GM21576 (cell line): ENCODE measurements around the gene ACTRT1.

Source experiments
- ATAC-seq: cut with Tn5 transposase; IDR thresholded peaks from one replicate; pipeline ENCODE4 v1.9.1; 2021; ENCODE audit warnings: mild to moderate bottlenecking, moderate library complexity; ENCODE audit not compliant: unreplicated experiment

Gene ACTRT1

DNA sequence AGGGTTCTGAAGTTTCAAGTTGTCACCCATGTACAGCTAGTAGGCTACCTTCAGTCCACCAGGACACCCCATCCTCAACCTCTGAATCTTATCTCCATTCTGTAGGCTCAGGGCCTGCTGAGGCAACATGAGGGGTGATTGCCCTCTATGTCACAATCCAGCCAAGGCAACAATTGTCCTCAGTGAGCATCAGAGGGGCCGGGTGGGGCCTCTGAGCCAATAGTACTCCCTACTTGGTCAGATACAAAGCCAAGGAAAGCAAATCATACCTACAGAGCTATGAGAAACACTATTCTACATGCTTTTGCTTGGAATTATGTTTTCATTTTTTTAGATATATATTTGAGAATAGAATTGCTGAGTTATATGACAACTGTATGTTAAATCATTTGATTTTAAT lies at the start of gene ACTRT1:
Gene ACTRT1, minus strand, starts transcription at position 101 of the 400 bp plus-strand sequence. CDS start 197 bp downstream, outside the sequence.
- ATAC-seq, result no peak

DNA sequence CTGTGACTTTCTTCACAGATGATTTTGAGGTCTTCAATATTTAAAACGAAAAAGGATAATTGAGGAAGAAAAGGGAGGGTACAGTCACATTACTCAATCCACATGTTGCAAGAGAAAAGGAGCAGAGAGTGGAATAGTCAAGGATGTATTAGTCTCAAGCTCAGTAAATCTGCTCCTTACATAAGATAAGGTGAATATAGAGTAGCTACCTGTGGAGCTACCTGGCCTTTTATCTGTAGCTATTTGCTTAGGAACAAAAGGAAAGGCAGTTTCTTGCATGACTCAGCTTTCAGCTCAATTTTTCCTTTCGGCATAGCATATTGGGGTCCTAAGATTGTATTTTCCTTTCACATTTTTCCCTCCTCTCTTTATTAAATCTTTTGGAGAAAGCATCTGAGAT lies 26.3 kb upstream of the ACTRT1 start:
- no peak for ATAC-seq

DNA sequence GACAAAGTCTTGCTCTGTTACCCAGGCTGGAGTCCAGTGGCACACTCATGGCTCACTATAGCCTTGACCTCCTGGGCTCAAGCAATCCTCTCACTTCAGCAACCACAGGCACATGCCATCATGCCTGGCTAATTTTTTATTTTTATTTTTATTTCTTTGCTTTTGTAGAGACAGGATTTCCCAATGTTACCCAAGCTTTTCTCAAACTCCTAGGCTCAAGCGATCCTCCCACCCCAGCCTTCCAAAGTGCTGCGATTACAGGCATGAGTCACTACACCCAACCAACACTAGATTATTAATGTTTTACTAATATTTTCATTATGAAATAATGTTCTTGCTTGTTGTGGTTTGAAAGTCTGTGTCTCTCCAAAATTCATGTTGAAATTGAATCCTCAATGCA lies 5.2 kb upstream of the ACTRT1 start:
- ATAC-seq, result no peak

DNA sequence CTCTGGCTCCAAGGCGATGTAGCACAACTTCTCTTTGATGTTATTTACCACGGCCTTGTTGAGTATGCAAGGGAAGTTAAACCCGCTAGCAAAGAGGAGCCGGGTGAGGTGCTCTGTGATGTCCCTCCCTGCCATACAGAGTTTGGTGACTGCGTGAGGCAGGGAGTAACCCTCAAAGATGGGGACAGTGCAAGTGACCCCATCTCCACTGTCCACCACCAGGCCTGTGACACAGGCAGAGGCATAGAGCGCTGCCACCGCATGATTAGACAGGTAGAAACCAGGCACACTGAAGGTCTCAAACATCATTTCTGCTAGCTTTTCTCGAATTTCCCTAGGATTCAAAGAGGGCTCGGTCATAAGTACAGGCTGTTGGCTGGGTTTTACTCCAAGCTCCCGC lies 677 bp downstream of the ACTRT1 start:
- ATAC-seq, result no peak

DNA sequence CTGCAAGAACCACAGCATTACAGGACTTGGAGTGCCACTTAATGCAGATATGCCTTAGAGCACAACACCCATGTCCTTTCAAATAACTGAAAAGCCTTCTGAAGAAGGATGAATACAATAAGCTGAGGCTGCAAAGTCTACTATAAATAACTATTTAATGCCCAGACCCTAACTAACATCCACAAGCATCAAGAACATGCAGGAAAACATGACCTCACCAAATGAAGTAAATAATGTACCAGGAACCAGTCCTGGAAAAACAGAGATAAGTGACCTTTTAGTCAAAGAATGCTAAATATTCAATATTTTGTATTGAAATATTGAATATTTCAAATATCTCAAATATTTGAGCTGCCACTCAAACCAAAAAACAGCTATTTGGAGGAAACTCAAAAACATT lies 16.9 kb downstream of the ACTRT1 start:
- no peak for ATAC-seq

DNA sequence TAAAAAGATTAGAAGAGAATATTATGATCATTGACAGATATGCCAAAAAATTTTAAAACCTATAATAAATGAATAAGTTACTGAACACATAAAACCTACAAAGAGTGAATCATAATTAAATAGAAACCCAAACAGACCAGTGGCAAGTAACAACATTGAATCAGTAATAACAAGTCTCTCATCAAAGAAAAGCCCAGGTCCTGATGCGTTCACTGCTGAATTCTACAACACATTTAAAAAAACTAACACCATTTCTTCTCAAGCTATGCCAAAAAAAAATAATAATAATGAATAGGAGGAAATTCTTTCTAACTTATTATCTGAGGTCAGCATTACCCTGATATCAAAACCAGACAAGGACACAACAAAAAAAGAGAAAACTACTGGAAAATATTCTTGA lies 30.6 kb downstream of the ACTRT1 start:
- ATAC-seq, result no peak

DNA sequence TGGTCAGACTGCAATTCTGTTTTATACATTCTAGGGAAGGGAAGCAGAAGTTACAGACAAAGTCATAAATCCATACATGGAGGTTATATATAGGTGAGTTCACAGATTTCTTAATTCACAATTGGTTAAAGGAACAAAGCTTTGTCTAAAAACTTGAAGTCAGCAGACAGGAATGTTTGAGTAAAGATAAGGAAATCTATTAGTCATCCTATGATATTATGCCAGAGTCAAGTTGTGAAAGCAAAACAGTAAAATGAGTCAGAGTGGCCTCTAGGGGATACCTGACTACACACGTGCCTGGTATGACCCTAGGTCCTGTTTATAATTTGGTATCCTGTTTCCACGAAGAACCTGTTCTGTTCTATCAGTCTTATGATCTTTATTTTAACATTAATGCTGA lies 31.5 kb downstream of the ACTRT1 start:
- ATAC-seq, result no peak

DNA sequence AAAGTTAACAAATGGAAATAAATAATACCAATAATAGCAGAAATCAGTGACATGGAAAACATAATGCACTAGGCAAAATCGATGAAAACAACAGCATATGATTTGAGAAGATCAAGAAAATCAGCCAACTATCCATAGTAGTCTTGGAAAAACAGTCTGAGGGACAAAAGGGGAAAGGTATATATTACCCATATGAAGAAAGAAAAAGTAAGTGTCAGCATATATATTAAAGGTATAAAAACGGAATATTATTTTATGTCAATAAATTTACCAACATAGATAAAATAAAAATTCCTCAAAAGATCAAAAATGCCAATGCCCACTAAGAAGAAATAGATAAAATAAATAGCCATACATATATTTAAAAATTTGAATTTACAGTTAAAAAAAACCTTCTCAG lies 33.0 kb downstream of the ACTRT1 start:
- no peak for ATAC-seq

DNA sequence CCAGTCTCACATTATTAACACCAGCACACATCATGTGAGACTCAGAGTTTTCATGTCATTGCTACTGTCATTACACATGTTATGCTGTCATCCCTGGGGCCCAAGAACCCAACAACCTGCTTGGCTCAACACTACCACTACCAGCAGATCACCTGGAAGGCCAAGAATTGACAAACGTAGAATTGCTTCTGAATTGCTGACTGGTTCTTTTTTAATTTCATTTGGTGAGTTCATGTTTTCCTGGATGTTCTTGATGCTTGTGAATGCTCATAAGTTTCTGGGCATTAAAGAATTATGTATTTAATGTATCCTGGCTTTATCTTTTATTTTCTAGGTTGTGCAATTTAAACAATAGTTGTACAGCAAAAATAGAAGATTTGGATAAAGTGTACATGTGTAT lies 40.2 kb downstream of the ACTRT1 start:
- ATAC-seq, result no peak

DNA sequence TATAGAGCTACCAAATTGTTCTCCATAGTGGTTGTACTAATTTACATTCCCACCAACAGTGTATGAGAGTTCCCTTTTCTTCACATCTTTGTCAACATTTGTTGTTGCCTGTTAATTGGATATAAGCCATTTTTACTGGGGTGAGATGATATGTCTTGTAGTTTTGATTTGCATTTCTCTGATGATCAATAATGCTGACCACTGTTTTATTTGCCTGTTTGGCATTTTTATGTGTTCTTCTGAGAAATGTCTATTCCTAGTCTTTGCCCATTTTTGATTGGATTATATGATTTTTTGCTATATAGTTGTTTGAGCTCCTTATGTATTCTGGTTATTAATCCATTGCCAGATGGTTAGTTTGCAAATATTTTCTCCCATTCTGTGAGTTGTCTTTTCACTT lies 44.3 kb downstream of the ACTRT1 start:
- ATAC-seq, result no peak
